MM.1S (cell line): ENCODE data around the gene CCDC185.

Experiments
- DNase-seq: peaks from one replicate; pipeline ENCODE4 v3.0.0-alpha.2; 2015
- H2AFZ ChIP-seq: fragments of 300-600 bp; sonication (generic); 2 replicates; pipeline ENCODE4 v1.6.0; 2016; ENCODE audit warnings: antibody characterized with exemption, low read length
- H3F3A ChIP-seq: fragments of 300-600 bp; sonication (generic); 2 replicates; pipeline ENCODE4 v1.6.1; 2016; ENCODE audit warnings: mild to moderate bottlenecking, antibody characterized with exemption, low read length, moderate library complexity, mixed read lengths; ENCODE audit not compliant: insufficient read depth
- H3K27ac ChIP-seq: fragments of 300-600 bp; sonication (generic); 2 replicates; pipeline ENCODE4 v1.5.1; 2016; ENCODE audit warnings: mild to moderate bottlenecking, low read length
- H3K27me3 ChIP-seq: fragments of 300-600 bp; sonication (generic); replicated peaks from 2 replicates; pipeline ENCODE4 v1.6.0; 2016; ENCODE audit warnings: low read length; ENCODE audit not compliant: insufficient read depth
- H3K36me3 ChIP-seq: fragments of 300-600 bp; sonication (generic); replicated peaks from 2 replicates; pipeline ENCODE4 v1.6.1; 2016; ENCODE audit warnings: mild to moderate bottlenecking, low read length, mixed read lengths; ENCODE audit not compliant: insufficient read depth
- H3K4me1 ChIP-seq: fragments of 300-600 bp; sonication (generic); 2 replicates; pipeline ENCODE4 v1.6.1; 2016; ENCODE audit warnings: low read length, mixed read lengths
- H3K4me2 ChIP-seq: fragments of 300-600 bp; sonication (generic); 2 replicates; pipeline ENCODE4 v1.6.0; 2016; ENCODE audit warnings: low read depth, low read length
- H3K4me3 ChIP-seq: fragments of 300-600 bp; sonication (generic); 2 replicates; pipeline ENCODE4 v1.5.1; 2016; ENCODE audit warnings: low read length, mixed read lengths
- H3K79me2 ChIP-seq: fragments of 300-600 bp; sonication (generic); 2 replicates; pipeline ENCODE4 v1.6.1; 2016; ENCODE audit warnings: mixed run types, low read length, mixed read lengths
- H3K9ac ChIP-seq: fragments of 300-600 bp; sonication (generic); 2 replicates; pipeline ENCODE4 v1.6.1; 2016; ENCODE audit warnings: low read length, mixed read lengths
- H3K9me2 ChIP-seq: fragments of 300-600 bp; sonication (generic); replicated peaks from 2 replicates; pipeline ENCODE4 v1.6.1; 2016; ENCODE audit warnings: mild to moderate bottlenecking, low read length, mixed read lengths; ENCODE audit not compliant: insufficient read depth
- H3K9me3 ChIP-seq: fragments of 300-600 bp; sonication (generic); replicated peaks from 2 replicates; pipeline ENCODE4 v1.6.1; 2016; ENCODE audit warnings: mild to moderate bottlenecking, low read length, mixed read lengths; ENCODE audit not compliant: insufficient read depth
- H4K20me1 ChIP-seq: fragments of 300-600 bp; sonication (generic); 2 replicates; pipeline ENCODE4 v1.6.1; 2016; ENCODE audit warnings: mild to moderate bottlenecking, low read length, moderate library complexity, mixed read lengths; ENCODE audit not compliant: insufficient read depth
- CTCF ChIP-seq: fragments of 300-600 bp; sonication (generic); IDR thresholded peaks from 2 replicates; pipeline ENCODE4 v1.5.1; 2016; ENCODE audit warnings: antibody characterized with exemption, low read length, mixed read lengths
- EZH2 ChIP-seq: fragments of 300-600 bp; sonication (generic); optimal IDR thresholded peaks from 2 replicates; pipeline ENCODE3; 2017; ENCODE audit warnings: low read depth, mild to moderate bottlenecking, antibody characterized with exemption, low read length, mixed read lengths
- EZH2phosphoT487 ChIP-seq: fragments of 300-600 bp; sonication (generic); IDR thresholded peaks from 2 replicates; pipeline ENCODE4 v1.6.1; 2018; ENCODE audit warnings: antibody characterized with exemption, low read length

CCDC185 gene

GRCh38 chr1:223423641-223424233, 30.5 kb downstream of the CCDC185 start:
- Histone ChIP-seq H3K9me3 (no peaks in the 10 kb centered on the region), H3K4me1 (no peaks in the 10 kb centered on the region), H3K27me3 (no peaks in the 10 kb centered on the region), H3K9me2 (no peaks in the 10 kb centered on the region), H3K36me3 (no peaks in the 10 kb centered on the region), H3K4me3 (no peak overlapping the region), H4K20me1 (no peaks in the 10 kb centered on the region), H2AFZ (no peak overlapping the region), H3K27ac (no peak overlapping the region), H3K9ac (no peak overlapping the region), H3F3A (no peaks in the 10 kb centered on the region), H3K79me2 (no peaks in the 10 kb centered on the region), H3K4me2 (no peak overlapping the region)
- TF ChIP-seq EZH2phosphoT487 (no peak), EZH2 (no peak), CTCF (no peak)
- DNase-seq, result no peak

GRCh38 chr1:223425550-223425949, 32.3 kb downstream of the CCDC185 start:
- Histone ChIP-seq H3K27me3 (no peaks in the 10 kb centered on the region), H3K79me2 (no peaks in the 10 kb centered on the region), H2AFZ (no peak overlapping the region), H4K20me1 (no peaks in the 10 kb centered on the region), H3K27ac (no peak overlapping the region), H3F3A (no peaks in the 10 kb centered on the region), H3K9ac (no peak overlapping the region), H3K4me2 (no peak overlapping the region), H3K9me3 (no peaks in the 10 kb centered on the region), H3K4me1 (no peaks in the 10 kb centered on the region), H3K4me3 (no peak overlapping the region), H3K36me3 (no peaks in the 10 kb centered on the region), H3K9me2 (no peaks in the 10 kb centered on the region)
- DNase-seq, result no peak
- TF ChIP-seq CTCF, result no peak
- TF ChIP-seq EZH2phosphoT487, result no peak
- TF ChIP-seq EZH2, result no peak

- Histone ChIP-seq H4K20me1 (no peaks in the 10 kb centered on the region), H3K4me3 (no peak overlapping the region), H3K4me1 (no peaks in the 10 kb centered on the region), H3K4me2 (no peak overlapping the region), H3F3A (no peaks in the 10 kb centered on the region), H3K36me3 (no peaks in the 10 kb centered on the region), H3K9me2 (no peaks in the 10 kb centered on the region), H2AFZ (no peak overlapping the region), H3K27ac (no peak overlapping the region), H3K27me3 (no peaks in the 10 kb centered on the region), H3K9me3 (no peaks in the 10 kb centered on the region), H3K79me2 (no peaks in the 10 kb centered on the region), H3K9ac (no peak overlapping the region)
- TF ChIP-seq EZH2 (no peak), CTCF (no peak), EZH2phosphoT487 (no peak)
- DNase-seq, result no peak
Observed at GRCh38 chr1:223426936-223427335, 33.7 kb downstream of the CCDC185 start.
